GM12891 (cell line): ENCODE results near the gene SLC6A9.

Experiments
- PAX5 ChIP-seq: IDR thresholded peaks from 2 replicates; pipeline ENCODE4 v1.6.1; 2011; ENCODE audit warnings: low read length, moderate library complexity, mild to moderate bottlenecking; ENCODE audit not compliant: insufficient read depth, severe bottlenecking
- POLR2A ChIP-seq: IDR thresholded peaks from 2 replicates; pipeline ENCODE4 v1.6.1; 2011; ENCODE audit warnings: low read depth, low read length, control low read depth
- POLR2AphosphoS5 ChIP-seq: IDR thresholded peaks from 2 replicates; pipeline ENCODE4 v1.6.1; 2011; ENCODE audit warnings: low read depth, low read length, control low read depth

DNA sequence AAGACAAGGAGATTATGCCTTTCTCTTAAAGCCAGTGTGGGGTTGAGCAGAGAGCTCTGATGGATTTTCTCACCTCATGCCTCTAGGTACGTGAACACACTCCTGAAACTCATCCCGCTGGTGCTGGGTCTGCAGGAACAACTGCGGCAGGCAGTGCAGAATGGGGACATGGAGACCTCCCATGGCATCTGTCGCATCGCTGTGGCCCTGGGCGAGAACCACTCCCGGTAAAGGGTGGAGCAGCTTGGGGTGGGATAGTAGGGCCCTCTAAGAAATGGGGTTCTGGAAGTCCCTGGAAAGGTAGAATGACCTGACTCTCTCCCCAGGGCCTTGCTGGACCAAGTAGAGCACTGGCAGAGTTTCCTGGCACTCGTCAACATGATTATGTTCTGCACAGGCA, 75.0 kb downstream of the SLC6A9 start:
- TF ChIP-seq POLR2A, result no peak
- no peak for TF ChIP-seq PAX5
- no peak for TF ChIP-seq POLR2AphosphoS5
